Measurements from ENCODE around the gene TPM2.

The TPM2 gene

DNA sequence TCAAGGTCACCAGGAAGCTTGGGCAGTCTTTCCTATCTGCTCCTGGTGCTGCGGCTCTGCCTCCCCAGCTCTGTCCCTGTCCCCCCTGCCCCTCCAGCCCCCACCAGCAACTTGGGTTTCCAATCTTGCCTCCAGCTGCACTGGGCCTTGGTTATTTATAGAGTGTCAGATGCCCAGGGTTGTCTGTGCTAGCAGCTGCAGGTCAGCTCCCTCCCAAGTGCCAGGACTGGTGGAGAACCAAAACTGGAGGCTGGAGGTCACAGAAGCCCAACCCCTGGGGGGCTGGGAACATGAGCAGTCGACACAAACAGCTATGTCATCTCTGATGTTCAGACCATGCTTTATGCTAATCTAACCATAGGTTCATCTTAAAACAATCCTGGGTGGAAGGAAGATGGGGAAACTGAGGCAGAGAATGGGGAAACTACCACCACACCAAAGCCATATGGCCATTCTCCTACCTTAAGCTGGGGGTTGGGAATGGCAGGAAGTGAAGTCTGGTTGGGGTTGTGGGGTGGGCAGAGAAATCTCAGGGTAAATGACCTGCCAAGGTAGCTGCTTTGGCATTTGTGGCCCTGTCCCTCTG, 1.7 kb downstream of the TPM2 start:
- no peak for TF ChIP-seq LEF1 (IDR thresholded peaks at IDR 0.05; ENCODE audit: borderline replicate concordance)
- no peak for TF ChIP-seq FOXM1 (IDR thresholded peaks at IDR 0.05; ENCODE audit: borderline replicate concordance)
- TF ChIP-seq TARDBP (IDR thresholded peaks at IDR 0.05), result no peak
- TF ChIP-seq ELF4 (IDR thresholded peaks at IDR 0.05), result no peak
- no peak for TF ChIP-seq CTBP1 (IDR thresholded peaks at IDR 0.05; ENCODE audit: borderline replicate concordance)
- no peak for TF ChIP-seq HDGF (IDR thresholded peaks at IDR 0.05; ENCODE audit: borderline replicate concordance)
- no peak for TF ChIP-seq FOXA1 (IDR thresholded peaks at IDR 0.05)
- no peak for TF ChIP-seq FOXK2 (IDR thresholded peaks at IDR 0.05)
- no peak for TF ChIP-seq SUZ12 (IDR thresholded peaks at IDR 0.05)
- no peak for TF ChIP-seq BHLHE40 (IDR thresholded peaks at IDR 0.05; ENCODE audit: borderline replicate concordance)
- no peak for TF ChIP-seq NFRKB (IDR thresholded peaks at IDR 0.05)
- no peak for TF ChIP-seq SP1 (IDR thresholded peaks at IDR 0.05)
- ChIA-PET CTCF (interaction anchor here (0.5 to 1.8 kb wide), 2 partner anchors 8 to 150 kb away, joined by 3 to 10 read pairs; no protein-coding TSS in a partner anchor), POLR2A (interaction anchor here (1.7 kb wide), 1 partner anchor 23 kb away, joined by 8 read pairs; the partner anchor contains the start of gene ARHGEF39)
- no peak for DNase-seq (ENCODE audit: extremely low spot score)

DNA sequence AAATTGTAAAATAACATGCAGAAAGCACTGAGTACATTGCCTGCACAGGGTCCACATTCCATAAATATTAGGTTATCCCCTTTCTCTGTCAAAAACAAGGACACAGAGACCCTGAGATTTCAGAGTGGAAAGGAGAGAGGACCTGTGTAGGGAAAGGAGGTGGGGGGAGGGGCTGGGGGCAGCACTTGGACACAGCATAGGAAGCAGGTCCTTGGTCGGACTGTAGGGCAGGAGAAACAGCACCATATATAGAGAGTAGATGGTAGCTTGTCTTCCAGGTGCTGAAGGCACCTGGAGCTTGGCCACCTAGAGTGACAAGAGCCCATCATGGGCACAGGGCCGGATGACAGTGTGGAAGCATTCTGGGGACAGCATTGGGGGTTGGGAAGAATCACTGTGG, 2.4 kb downstream of the TPM2 start:
- ChIA-PET CTCF (interaction anchor here (1.8 kb wide), 1 partner anchor 9 kb away, joined by 10 read pairs; no protein-coding TSS in a partner anchor), POLR2A (interaction anchor here (1.7 kb wide), 1 partner anchor 23 kb away, joined by 8 read pairs; the partner anchor contains the start of gene ARHGEF39)
- no peak for TF ChIP-seq TARDBP (IDR thresholded peaks at IDR 0.05)
- TF ChIP-seq ARNT (IDR thresholded peaks at IDR 0.05), result no peak
- TF ChIP-seq LEF1 (IDR thresholded peaks at IDR 0.05; ENCODE audit: borderline replicate concordance), result no peak
- no peak for TF ChIP-seq L3MBTL2 (conservative IDR thresholded peaks at IDR 0.05)
- TF ChIP-seq FOXK2 (IDR thresholded peaks at IDR 0.05), result no peak
- no peak for TF ChIP-seq CTBP1 (IDR thresholded peaks at IDR 0.05; ENCODE audit: borderline replicate concordance)
- DNase-seq (ENCODE audit: extremely low spot score), result no peak

DNA sequence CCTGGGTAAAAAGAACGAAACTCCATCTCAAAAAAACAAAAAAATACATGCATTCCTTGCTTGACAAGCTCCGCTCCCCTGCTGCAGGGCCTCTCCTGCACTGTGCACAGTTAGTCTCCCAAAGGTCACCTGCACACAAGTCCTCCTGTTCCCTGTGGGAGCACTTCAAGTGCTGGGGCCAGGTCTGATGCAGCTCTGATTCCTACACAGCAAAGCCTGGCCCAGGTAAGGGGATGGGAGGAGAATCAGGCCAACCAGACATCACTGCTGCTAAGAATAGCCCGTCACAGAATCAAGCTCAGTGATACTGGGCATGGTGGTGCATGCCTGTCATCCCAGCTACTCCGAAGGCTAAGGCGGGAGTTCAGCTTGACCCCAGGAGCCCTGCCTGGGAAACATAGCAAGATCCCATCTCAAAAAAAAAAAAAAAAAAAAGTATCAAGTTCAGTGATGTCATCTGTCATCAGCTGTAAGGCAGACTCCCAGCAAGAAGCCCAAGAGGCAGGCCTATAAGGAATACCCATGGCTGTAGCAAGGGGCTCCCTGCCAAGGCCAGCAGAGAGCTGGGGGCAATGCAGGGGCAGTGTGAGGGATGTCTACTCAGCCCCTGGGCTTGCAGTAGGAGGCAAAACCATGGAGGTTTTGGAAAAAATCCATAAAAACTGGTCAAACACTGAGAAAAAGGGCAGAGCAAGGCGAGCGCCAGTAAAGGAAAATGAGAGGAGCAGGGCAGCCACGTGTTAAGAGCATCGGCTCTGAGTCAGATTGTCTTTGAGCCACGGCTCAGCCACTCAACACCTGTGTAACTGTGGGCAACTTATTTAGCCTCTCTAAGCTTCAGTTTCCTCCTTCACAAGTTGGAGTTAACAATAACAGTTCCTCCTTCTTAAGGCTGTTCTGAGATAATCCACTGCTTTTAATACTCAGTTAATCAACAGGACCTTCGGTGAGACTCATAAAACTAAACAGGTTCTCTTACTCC, 3.2 kb downstream of the TPM2 start:
- ChIA-PET CTCF (interaction anchor here (1.2 kb wide), 1 partner anchor 10 kb away, joined by 3 read pairs; no protein-coding TSS in a partner anchor), POLR2A (no interaction called here)

GRCh38 chr9:35685506-35685905, 4.2 kb downstream of the TPM2 start:
- TF ChIP-seq TARDBP (IDR thresholded peaks at IDR 0.05) (no peak), L3MBTL2 (conservative IDR thresholded peaks at IDR 0.05) (no peak), ELF4 (IDR thresholded peaks at IDR 0.05) (no peak), ARNT (IDR thresholded peaks at IDR 0.05) (no peak), HDGF (IDR thresholded peaks at IDR 0.05; ENCODE audit: borderline replicate concordance) (no peak), LEF1 (IDR thresholded peaks at IDR 0.05; ENCODE audit: borderline replicate concordance) (no peak), ZNF384 (IDR thresholded peaks at IDR 0.05) (no peak), FOXK2 (IDR thresholded peaks at IDR 0.05) (no peak), BHLHE40 (IDR thresholded peaks at IDR 0.05; ENCODE audit: borderline replicate concordance) (no peak), FOXM1 (IDR thresholded peaks at IDR 0.05; ENCODE audit: borderline replicate concordance) (no peak), SP1 (IDR thresholded peaks at IDR 0.05) (no peak), FOXA1 (IDR thresholded peaks at IDR 0.05) (no peak), PKNOX1 (IDR thresholded peaks at IDR 0.05) (no peak), SUZ12 (IDR thresholded peaks at IDR 0.05) (no peak), CTBP1 (IDR thresholded peaks at IDR 0.05; ENCODE audit: borderline replicate concordance) (no peak), NFRKB (IDR thresholded peaks at IDR 0.05) (no peak)
- ChIA-PET CTCF (no interaction called here), POLR2A (interaction anchor here (1.0 kb wide), 1 partner anchor 14 kb away, joined by 3 read pairs; no protein-coding TSS in a partner anchor)
- DNase-seq (ENCODE audit: extremely low spot score), result no peak

More for the DNA sequence above, 3.2 kb downstream of the TPM2 start:
- TF ChIP-seq NFRKB (IDR thresholded peaks at IDR 0.05) (no peak), LEF1 (IDR thresholded peaks at IDR 0.05; ENCODE audit: borderline replicate concordance) (no peak), ZNF384 (IDR thresholded peaks at IDR 0.05) (peak; percentile 88), FOXA1 (IDR thresholded peaks at IDR 0.05) (no peak)
- no peak for DNase-seq (ENCODE audit: extremely low spot score)

- CTCF ChIA-PET, result no interaction called here
- no peak for TF ChIP-seq ELF4 (IDR thresholded peaks at IDR 0.05)
- no peak for TF ChIP-seq FOXM1 (IDR thresholded peaks at IDR 0.05; ENCODE audit: borderline replicate concordance)
- DNase-seq (ENCODE audit: extremely low spot score), result no peak
- POLR2A ChIA-PET, result interaction anchor here (1.0 kb wide), 1 partner anchor 14 kb away, joined by 3 read pairs; no protein-coding TSS in a partner anchor
Observed at GRCh38 chr9:35684921-35685320, 4.8 kb downstream of the TPM2 start.

DNA sequence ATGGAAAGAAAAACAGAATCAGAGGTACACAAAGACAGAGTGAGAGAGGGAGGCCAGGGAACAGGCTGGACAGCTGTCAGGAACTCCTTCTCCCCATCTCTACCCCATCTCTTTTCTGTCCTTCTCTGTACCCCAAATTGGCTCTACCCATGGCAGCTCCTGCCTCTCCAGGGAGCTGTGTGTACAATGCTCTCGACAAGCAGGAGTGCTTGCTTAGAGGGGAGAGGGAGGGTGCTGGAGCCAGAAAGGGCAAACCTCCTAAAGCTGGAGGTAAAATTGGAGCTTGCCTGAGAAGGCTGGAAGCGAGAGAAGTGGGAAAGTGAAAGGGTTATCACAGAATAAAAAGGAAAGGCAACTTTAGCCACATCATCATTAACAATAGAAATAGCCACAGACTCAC, 6.4 kb downstream of the TPM2 start:
- CTCF ChIA-PET, result no interaction called here
- DNase-seq (ENCODE audit: extremely low spot score), result no peak
- POLR2A ChIA-PET, result interaction anchor here (1.9 kb wide), 1 partner anchor 18 kb away, joined by 7 read pairs; the partner anchor contains the start of gene ARHGEF39
- TF ChIP-seq FOXA1 (IDR thresholded peaks at IDR 0.05) (no peak), ARNT (IDR thresholded peaks at IDR 0.05) (no peak), ZNF384 (IDR thresholded peaks at IDR 0.05) (no peak), LEF1 (IDR thresholded peaks at IDR 0.05; ENCODE audit: borderline replicate concordance) (no peak), BHLHE40 (IDR thresholded peaks at IDR 0.05; ENCODE audit: borderline replicate concordance) (no peak), HDGF (IDR thresholded peaks at IDR 0.05; ENCODE audit: borderline replicate concordance) (no peak), TARDBP (IDR thresholded peaks at IDR 0.05) (no peak), ELF4 (IDR thresholded peaks at IDR 0.05) (no peak), SUZ12 (IDR thresholded peaks at IDR 0.05) (no peak), CTBP1 (IDR thresholded peaks at IDR 0.05; ENCODE audit: borderline replicate concordance) (no peak), L3MBTL2 (conservative IDR thresholded peaks at IDR 0.05) (no peak)
